Activated CD8-positive, alpha-beta memory T cell treated with anti-CD3 and anti-CD28 coated beads for 1 hour (primary cell): ENCODE data around the gene ZBTB37.
"Not testable (repeated sequence)": the region's sequence is repeated elsewhere in the genome, so short reads cannot be mapped to it uniquely, and the experiment has no call there.

Experiments
- DNase-seq, 2 donors: peaks; one replicate each; pipeline ENCODE4 v3.0.0-alpha.2; 2020; ENCODE audit warnings: low read depth in 1 of 2; ENCODE audit errors: extremely low read depth in 1 of 2

Gene ZBTB37

DNA sequence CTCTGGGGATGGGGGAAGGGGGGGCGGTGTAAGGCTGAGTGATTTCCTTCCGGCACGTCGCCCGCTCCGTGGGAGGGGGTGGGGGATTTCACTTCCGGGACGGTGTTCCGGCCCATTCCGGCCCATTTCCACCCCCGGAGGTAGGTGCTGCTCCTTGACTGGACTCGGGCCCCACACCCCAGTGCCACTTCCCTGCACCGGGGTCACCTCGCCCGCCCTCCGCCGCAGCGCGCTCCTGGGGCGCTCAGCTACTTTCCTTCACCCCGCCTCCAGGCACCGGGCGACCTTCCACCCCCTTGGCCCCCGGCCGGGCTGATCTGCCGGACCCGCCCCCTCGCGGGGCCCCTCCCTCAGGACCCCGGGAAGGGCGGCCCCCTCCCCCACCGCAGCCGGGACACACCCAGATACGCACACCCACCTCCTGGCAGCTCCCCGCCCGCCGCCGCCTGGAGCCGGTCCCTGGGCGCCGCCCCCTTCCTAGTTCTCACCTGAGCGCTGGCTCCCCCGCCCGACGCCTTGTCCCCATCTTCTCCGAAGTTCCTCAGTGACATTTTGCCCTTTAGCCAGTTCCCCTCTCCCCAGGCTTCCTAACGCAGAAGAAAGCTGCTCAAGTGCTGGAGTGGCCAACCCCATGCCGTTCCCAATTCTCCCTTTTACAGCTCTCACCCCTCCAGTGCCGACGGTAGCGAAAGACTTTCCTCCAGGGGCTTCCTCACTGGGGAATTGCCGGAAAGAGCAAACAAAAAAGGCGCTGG, at the start of gene ZBTB37:
Gene ZBTB37, plus strand, starts transcription at position 115 of the 755 bp plus-strand sequence. CDS start 1,846 bp downstream, outside the sequence.
- peak; percentile 78 to 89 for DNase-seq

- no peak for DNase-seq
These were observed 49.7 kb upstream of the ZBTB37 start for GRCh38 chr1:173818459-173818858.

DNA sequence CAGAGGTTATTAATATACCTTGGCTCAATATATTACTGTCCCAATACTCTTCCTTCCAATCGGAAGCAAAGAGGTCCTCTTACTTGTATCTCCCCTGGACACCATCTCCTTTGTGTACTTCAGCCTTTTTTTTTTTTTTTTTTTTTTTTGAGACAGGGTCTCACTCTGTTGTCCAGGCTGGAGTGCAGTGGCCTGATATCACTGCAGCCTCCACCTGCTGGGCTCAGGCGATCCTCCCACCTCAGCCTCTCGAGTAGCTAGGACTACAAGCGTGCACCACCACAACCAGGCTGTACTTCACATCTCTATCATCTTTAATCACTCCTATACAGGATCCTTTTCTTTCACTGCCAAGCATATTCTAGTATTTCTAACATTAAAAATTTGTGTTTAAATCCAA, 46.5 kb upstream of the ZBTB37 start:
- no peak for DNase-seq

DNA sequence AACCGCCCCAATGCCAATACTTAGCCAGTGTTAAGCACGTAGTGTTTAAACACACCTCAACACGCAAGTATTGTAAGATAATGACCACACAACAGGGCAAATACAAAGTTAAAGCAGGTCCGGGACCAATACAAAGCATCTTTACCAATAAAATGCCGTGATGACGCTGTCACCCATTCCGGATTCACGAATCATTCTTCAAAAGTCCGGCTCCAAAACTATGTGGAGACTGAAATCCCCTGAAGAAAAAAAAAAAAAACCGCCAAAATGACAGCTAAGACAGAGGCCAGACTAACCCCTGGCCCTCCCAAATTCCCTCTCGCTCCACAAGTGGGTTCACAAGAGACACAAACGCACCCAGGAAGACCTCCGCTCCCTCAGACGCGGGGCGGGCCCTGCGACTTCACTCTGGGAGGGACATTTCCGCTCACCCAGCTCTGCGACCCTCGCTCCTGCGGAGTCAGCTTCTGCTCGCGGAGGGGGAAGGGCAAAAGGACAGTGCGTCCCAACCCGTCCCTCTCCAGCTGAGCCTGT, 44.3 kb upstream of the ZBTB37 start:
- DNase-seq, result no peak

DNA sequence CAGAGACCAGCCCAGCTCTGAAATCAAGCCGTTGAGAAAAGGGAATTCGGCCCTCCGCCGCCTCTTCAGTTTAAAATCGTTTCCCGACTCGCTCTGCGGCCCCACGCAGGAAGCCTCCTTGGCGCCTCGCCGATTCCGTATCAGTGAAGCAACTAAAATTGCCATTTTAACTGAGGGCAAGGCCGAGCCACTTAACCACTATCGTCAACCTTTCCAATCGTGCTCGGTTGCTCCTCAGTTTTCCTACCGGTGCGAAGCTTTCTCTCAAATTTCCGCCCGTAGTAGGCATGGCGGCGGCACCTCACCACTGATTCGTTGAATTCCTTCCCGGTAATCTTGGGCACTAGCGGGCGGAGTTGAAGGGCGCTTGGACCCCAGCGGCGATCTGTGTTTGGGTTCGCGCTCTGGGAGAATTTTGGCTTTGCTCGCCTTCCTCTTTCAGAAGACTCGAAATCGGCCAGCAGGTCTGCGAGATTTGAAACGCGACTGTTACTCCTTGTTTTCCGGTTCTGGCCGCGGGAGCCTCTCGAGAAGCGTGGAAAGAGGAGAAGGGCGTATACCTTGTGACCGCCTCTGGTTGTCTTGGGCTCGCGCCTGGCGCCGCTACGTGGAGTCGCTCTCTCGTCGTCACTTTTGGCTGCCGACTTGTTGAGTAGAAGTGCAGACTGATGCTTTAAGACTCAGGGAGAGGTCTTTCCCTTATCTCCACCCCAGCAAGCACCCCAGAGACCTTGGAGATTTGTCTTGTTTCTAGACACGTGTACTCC, 43.7 kb upstream of the ZBTB37 start, which contains the start of the genes CENPL and DARS2:
Gene CENPL, minus strand, starts transcription at position 569 of the 767 bp plus-strand sequence. CDS start 13,584 bp downstream, outside the sequence.
Gene DARS2, plus strand, starts transcription at position 359 of the 767 bp plus-strand sequence. CDS start 557 bp downstream, outside the sequence.
- peak; percentile 71 to 77 for DNase-seq

DNA sequence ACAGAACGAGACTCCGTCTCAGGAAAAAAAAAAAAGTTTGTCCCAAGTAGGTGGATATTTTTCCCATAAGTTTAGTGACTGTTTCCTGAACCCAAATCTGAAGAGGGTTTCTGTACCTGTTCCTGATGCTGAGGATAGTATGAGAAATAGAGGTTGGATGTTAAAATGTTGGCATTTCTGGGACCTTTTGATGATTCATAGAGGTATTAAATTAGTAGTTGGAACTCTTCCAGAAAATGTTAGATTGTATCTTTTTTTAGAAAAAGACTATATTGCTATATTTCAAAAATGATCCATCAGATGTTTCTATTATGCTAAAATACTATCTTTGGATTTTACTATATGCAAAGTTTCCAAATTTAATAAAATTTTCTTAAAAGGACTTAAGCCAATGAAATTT, 40.6 kb upstream of the ZBTB37 start:
- DNase-seq, result no peak

GRCh38 chr1:173832748-173833147, 35.4 kb upstream of the ZBTB37 start:
- no peak for DNase-seq

DNA sequence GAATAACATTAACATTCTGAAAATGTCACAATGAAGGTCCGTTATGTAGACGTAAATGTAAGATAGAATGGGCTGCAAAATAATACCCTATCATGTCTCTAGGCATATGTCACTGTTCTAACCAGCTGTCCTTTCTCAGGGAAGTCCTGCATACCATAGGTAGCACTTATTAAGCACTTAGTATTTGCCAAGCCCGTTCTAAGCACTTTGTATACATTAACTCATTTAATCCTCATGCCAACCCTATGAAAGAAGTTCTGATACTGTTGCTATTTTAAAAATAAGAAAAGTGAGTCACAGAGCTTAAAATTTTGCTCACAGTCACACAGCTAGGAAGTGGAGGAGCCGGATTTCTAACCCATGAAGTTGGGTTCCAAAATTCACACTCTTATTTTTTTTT, 16.1 kb upstream of the ZBTB37 start:
- DNase-seq, result no peak

DNA sequence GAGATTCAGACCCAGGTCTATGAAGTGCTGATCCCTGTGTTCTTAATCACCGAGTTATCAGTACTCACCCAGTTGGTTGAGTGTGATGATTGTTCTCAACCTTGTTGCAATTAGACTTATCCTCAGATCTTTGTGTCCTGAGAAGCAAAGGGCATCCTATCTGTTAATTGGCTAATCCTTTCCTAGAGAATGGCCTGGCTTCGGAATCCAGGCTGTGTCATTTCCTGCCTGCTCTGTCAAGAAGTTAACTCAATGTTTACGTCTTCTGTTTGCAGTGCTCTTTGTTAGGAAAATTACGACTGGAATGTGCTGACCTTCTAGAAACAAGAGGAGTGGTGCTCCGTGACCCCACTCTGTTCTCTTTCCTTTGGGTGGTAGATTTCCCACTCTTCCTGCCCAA, 15.1 kb upstream of the ZBTB37 start:
- DNase-seq, result no peak

DNA sequence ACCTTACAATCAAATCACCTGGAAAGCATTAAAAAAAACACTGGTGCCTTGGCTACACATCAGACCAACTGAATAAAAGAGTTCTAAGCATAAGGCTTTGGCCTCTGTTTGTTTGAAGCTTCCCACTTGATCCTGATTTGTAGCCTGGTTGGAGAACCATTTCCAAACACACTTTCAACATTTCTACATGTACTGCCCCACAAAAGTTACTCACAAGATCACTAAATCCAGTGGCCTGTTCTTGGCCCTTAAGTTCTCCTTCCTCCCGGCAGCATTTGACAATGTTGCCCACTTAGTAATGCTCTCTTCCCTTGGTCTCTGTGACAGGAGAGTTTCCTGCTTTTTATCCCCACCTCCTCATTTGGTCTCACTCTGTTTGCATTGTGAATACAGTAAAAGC, 12.2 kb upstream of the ZBTB37 start:
- DNase-seq, result no peak

- no peak for DNase-seq
These were observed 11.3 kb upstream of the ZBTB37 start for GRCh38 chr1:173856903-173857302.

- DNase-seq, result no peak
These were observed 10.7 kb upstream of the ZBTB37 start for GRCh38 chr1:173857363-173857917.

DNA sequence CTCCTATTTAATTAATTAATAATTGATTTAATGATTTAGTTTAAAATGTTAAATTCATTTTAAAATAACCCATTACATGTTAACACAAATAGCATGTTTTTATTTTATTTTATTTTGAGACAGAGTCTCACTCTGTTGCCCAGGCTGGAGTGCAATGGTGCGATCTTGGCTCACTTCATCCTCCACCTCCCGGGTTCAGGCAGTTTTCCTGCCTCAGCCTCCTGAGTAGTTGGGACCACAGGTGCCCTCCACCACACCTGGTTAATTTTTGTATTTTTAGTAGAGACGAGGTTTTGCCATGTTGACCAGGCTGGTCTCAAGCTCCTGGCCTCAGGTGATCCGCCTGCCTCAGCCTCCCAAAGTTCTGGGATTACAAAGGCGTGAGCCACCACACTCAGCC, 8.6 kb upstream of the ZBTB37 start:
- DNase-seq, result not testable (repeated sequence)

GRCh38 chr1:173860065-173860464, 8.1 kb upstream of the ZBTB37 start:
- no peak for DNase-seq

DNA sequence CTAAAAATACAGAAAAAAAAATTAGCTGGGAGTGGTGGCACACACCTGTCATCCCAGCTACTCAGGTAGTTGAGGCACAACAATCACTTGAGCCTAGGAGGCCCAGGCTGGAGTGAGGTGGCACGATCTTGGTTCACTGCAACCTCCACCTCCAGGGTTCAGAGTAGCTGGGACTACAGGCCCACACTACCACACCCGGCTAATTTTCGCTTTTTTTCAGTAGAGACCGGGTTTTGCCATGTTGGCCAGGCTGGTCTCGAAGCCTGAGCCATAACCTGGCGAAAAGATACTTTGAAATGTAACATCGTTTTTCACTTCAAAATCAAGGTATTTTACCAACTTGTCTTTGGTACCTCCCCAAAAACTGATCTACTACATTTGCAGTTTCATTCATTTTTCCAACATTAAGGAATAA, 6.4 kb upstream of the ZBTB37 start:
- no peak for DNase-seq

GRCh38 chr1:173862146-173862768, 5.9 kb upstream of the ZBTB37 start:
- not testable (repeated sequence) for DNase-seq

GRCh38 chr1:173862769-173863223, 5.4 kb upstream of the ZBTB37 start:
- DNase-seq, result no peak

- DNase-seq, result no peak
These were observed 4.7 kb upstream of the ZBTB37 start for GRCh38 chr1:173863224-173864161.

GRCh38 chr1:173864179-173864867, 3.9 kb upstream of the ZBTB37 start:
- no peak for DNase-seq
